Stimulated activated CD8-positive, alpha-beta memory T cell treated with anti-CD3 and anti-CD28 coated beads, Interleukin-7, amount 100 ng/mL, for 48 hours (primary cell): Measurements from ENCODE around the gene TEX36.
A peak's percentile ranks its signal among the peaks of the same experiment; 100 is the strongest.
"Not testable (repeated sequence)": the region's sequence is repeated elsewhere in the genome, so short reads cannot be mapped to it uniquely, and the experiment has no call there.

Experiments used
- DNase-seq, 2 donors: peaks; one replicate each; pipeline ENCODE4 v3.0.0-alpha.2; 2020; ENCODE audit warnings: low read depth in 1 of 2; ENCODE audit errors: extremely low read depth in 1 of 2

The TEX36 gene

DNA sequence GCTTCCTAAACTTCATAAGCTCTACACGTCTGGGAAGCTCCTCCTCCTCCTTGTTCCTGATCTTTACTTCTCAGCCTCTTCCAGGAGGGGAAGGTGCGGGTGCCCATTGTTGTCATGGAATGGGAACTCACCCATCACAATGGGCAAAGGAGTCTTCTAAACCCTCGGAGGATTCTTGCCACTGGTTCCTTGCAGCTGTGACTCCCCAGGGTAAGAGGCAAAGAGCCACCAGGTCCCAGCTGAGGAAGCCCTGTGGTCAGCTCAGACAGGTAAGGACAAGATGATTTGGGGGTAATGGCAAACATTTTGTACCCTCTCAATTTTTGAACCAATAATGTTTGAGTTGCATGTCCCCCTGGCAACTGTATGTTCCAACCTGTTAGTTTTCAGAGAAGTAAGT lies at the start of gene TEX36:
TEX36 (minus strand) TSS at position 101 of the 400 bp plus-strand sequence. CDS start 174 bp downstream, outside the sequence.
- DNase-seq, result no peak

GRCh38 chr10:125727436-125727835 lies 44.5 kb upstream of the TEX36 start:
- DNase-seq, result no peak

- DNase-seq, result no peak
Observed at GRCh38 chr10:125726914-125727313, 44.0 kb upstream of the TEX36 start.

DNA sequence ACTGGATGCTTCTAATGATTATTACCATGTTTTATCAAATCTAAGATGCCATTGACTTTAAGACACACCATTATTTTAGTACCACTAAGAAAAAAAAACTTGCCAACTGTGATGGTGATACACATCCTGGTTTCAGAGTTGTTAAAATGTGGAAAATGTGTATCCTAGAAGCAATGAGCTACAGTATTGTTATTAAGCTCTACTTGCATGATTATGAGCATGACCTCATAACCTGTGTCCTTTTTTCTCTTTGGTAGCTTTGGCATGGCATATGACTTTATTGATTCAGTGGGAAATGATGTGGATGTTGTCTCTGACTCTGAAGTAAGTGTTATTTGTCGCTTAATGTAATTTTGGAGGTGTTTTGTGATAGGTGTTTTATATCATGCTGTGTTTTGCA lies 39.8 kb upstream of the TEX36 start:
- no peak for DNase-seq

DNA sequence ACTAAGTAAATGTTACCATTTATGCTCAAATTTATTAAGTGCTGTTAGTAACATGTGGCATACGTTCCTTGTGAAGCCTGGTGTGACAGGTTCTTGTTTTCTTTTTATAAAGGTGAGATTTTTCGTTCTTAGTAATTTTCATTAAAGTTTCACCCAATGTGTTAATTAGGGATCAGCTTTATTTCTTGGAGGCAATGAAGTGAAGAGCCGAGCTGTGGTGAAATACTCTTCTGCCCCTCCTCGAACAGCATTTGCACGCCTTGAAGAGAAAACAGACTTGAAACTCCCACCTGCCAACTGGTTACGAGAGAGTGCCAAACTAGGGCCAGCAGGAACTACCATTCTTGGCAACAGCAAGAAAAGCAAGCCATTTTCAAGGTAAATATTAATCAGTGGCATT lies 38.1 kb upstream of the TEX36 start:
- DNase-seq, result no peak

GRCh38 chr10:125720002-125720382 lies 37.0 kb upstream of the TEX36 start:
- DNase-seq, result no peak

- DNase-seq, result peak; percentile 98 to 99
Observed at GRCh38 chr10:125719173-125720001, 36.4 kb upstream of the TEX36 start, which contains the start of gene EDRF1. EDRF1 (plus strand) TSS chr10:125719709; CDS start chr10:125719808, 99 bp downstream.

GRCh38 chr10:125714728-125715127 lies 31.8 kb upstream of the TEX36 start:
- not testable (repeated sequence) for DNase-seq

DNA sequence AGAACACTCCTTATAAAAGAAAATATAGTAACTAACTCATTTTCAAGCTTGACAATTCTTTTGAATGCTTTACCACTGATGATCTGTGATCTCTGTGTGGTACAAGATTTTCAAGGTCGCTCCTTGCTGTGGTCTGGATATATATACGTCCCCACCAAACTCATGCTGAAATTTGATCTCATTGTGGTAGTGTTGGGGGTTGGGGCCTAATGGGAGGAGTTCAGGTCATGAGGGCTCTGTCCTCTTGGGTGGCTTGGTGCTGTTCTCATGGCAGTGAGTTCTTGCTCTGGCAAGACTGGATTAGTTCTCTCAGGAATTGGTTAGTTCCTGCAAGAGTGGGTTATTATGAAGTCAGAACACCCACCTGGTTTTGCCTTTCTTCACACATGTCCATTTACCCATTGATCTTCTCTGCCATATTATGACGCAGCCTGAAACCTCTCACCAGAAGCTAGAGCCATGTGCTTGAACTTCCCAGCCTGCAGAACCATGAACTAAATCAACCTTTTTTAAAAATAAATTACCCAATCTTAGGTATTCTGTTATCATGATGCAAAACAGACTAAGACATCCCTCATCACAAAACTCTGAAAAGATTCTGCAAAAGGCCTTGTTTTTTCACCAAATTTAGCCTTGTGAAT lies 28.3 kb upstream of the TEX36 start:
- no peak for DNase-seq

- no peak for DNase-seq
Observed at GRCh38 chr10:125709553-125710474, 26.9 kb upstream of the TEX36 start.

DNA sequence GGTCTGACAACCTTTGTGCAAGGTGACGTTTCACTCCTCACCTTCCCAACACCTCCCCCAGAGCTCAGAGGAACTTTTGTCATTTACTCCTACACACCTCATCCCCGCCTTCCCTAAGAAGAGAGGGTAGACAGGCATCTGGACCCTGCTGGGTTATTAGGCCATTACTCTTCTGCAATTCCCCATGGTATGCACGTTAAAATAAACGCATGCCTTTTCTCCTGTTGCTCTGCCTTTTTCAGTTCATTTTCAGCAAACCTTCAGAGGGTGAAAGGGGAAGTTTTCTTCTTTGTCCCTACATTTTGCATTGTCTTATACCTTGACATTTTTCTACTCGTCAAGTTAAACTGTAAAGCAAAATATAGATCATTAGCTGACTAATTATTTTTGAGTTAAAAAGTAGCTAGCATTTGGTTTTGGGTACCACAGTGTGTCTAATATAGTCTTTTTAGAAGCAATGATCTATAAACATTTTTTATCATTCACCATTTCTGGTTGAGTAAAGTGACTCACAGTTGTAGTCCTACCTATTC lies 26.1 kb upstream of the TEX36 start:
- no peak for DNase-seq

DNA sequence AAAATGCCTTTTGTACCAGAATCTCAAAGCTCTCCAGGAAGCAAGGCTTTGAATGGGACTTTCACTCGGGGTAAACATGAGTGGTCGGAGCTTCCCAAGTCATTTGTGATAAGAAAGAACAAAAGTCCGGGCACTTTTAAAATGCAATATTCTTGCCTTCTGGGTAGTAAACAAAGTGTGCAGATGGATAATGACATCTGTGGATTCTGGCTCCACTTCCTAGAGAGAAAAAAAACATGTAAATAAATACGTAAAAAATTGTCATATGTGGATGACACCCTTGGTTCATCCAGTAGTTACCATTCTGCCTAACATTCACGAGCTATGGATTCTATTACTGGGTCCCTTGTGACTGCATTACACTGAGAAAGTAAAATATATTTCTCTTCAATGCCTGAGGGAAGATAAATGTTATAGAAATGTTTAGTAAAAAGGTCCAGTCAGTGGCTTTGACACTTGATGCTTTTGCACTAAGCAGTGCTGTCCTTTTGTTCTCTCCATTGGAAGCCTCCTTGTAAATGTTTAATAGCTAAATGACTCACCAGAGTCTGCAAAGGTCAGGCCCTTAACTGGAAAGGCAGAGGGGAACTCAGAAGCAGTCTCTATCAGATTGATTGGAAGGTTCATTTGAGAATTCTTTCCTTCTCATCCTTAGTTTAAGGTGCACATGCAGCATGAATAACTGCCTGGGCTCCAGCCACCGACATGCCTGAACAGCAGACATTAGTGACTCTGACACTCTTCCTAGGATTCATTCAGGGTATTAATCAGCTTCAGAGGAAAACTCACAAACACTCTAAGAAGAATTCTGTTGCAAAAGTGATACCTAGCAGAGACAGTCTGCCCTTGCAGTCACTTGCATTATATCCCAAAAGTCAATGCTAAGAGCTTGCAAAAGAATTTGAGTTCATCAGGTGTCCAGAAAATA lies 24.8 kb upstream of the TEX36 start:
- DNase-seq, result no peak

- no peak for DNase-seq
Observed at GRCh38 chr10:125700355-125700911, 17.5 kb upstream of the TEX36 start.

- DNase-seq, result no peak
Observed at GRCh38 chr10:125699562-125700143, 16.7 kb upstream of the TEX36 start.

GRCh38 chr10:125698481-125698998 lies 15.6 kb upstream of the TEX36 start:
- DNase-seq, result no peak

DNA sequence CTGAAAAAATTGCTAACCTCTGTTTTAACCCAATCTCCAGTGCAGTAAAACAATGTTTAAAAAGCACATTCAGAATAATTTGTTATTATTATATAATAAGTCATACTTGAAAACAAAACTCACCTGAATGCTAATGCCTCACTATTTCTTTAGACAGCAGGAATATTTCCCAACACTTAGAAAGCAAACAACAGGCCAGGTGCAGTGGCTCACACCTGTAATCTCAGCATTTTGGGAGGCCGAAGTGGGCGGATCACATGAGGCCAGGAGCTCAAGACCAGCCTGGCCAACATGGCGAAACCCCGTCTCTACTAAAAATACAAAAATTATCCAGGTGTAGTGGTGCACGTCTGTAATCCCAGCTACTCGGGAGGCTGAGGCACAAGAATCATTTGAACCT lies 13.9 kb upstream of the TEX36 start:
- DNase-seq, result not testable (repeated sequence)

- DNase-seq, result no peak
Observed at GRCh38 chr10:125694883-125695282, 11.9 kb upstream of the TEX36 start.

GRCh38 chr10:125693524-125693847 lies 10.5 kb upstream of the TEX36 start:
- DNase-seq, result no peak
